ENCODE data around the gene LAMC2. TPM values are rescaled to one million over a fixed set of nuclear protein-coding genes. Genes with fewer than 3 reads are reported as not detected.

LAMC2 gene
- total RNA-seq, 4 donors from 2014 or later = 11.2 to 32.6 (median 14.9) TPM

- DNase-seq (ENCODE audit: extremely low spot score) = no peak
- H3K36me3 ChIP-seq = peaks cover 0 to 6% (median 0%) of the 10 kb centered on the region in 4 donors
- TF ChIP-seq POLR2A (IDR thresholded peaks at IDR 0.05; ENCODE audit: low read depth) (no peak), CTCF (IDR thresholded peaks at IDR 0.05) (no peak), EP300 (IDR thresholded peaks at IDR 0.05) (no peak), POLR2AphosphoS5 (IDR thresholded peaks at IDR 0.05) (no peak)
- no peaks in the 10 kb centered on the region for H3K9me3 ChIP-seq
- intact Hi-C loops (cut with DNase I) = no loop called here
- H3K27me3 ChIP-seq = no peaks in the 10 kb centered on the region
- WGBS = 89% methylated on average over 6 of the region's 6 CpGs
- H3K27ac ChIP-seq (replicated peaks in 1 of 4) = no peak overlapping the region
- H3K4me1 ChIP-seq = peaks cover 3 to 22% (median 15%) of the 10 kb centered on the region in 4 donors
- no peak overlapping the region for H3K4me3 ChIP-seq
These were observed 20.6 kb downstream of the LAMC2 start for GRCh38 chr1:183206538-183207122.

- intact Hi-C loops (cut with DNase I) = no loop called here
- no peaks in the 10 kb centered on the region for H3K9me3 ChIP-seq
- peaks cover 0 to 6% (median 0%) of the 10 kb centered on the region in 4 donors for H3K36me3 ChIP-seq
- no peak overlapping the region for H3K27ac ChIP-seq (replicated peaks in 1 of 4)
- peaks cover 3 to 21% (median 15%) of the 10 kb centered on the region in 4 donors for H3K4me1 ChIP-seq
- no peak for DNase-seq (ENCODE audit: extremely low spot score)
- TF ChIP-seq CTCF (IDR thresholded peaks at IDR 0.05) = no peak
- no peak for TF ChIP-seq EP300 (IDR thresholded peaks at IDR 0.05)
- TF ChIP-seq POLR2AphosphoS5 (IDR thresholded peaks at IDR 0.05) = no peak
- no peak for TF ChIP-seq POLR2A (IDR thresholded peaks at IDR 0.05; ENCODE audit: low read depth)
- no peaks in the 10 kb centered on the region for H3K27me3 ChIP-seq
- no peak overlapping the region for H3K4me3 ChIP-seq
These were observed 23.6 kb downstream of the LAMC2 start for GRCh38 chr1:183209533-183210158.

DNA sequence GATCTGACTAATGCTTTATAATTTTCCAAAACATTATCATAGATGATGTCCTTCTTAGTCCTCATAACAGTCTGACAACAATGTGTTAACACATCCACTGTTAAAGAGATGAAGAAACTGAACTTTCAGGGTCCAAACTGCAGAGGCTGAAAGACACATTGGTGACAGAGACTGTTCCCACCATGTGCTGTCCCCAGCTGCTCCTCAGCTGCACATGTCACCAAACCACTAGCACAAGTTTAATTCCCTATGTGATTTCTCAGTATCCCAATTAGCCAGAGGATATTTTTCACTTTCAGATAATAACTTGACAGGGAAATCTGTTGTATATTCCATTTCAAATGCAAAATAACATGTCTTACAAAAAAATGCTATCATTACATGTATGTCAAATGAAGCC lies 24.6 kb downstream of the LAMC2 start:
- Histone ChIP-seq H3K4me1 (peaks cover 0 to 11% (median 5%) of the 10 kb centered on the region in 4 donors), H3K27ac (replicated peaks in 1 of 4) (no peak overlapping the region), H3K27me3 (no peaks in the 10 kb centered on the region), H3K9me3 (no peaks in the 10 kb centered on the region), H3K36me3 (peaks cover 0 to 6% (median 1%) of the 10 kb centered on the region in 4 donors), H3K4me3 (no peak overlapping the region)
- TF ChIP-seq POLR2A (IDR thresholded peaks at IDR 0.05; ENCODE audit: low read depth) = no peak
- no peak for TF ChIP-seq CTCF (IDR thresholded peaks at IDR 0.05)
- no peak for TF ChIP-seq POLR2AphosphoS5 (IDR thresholded peaks at IDR 0.05)
- TF ChIP-seq EP300 (IDR thresholded peaks at IDR 0.05) = no peak
- DNase-seq (ENCODE audit: extremely low spot score) = no peak
- intact Hi-C loops (cut with DNase I) = no loop called here

- no peak for TF ChIP-seq EP300 (IDR thresholded peaks at IDR 0.05)
- TF ChIP-seq CTCF (IDR thresholded peaks at IDR 0.05) = no peak
- no peak for TF ChIP-seq POLR2AphosphoS5 (IDR thresholded peaks at IDR 0.05)
- no peak for TF ChIP-seq POLR2A (IDR thresholded peaks at IDR 0.05; ENCODE audit: low read depth)
- no peak for DNase-seq (ENCODE audit: extremely low spot score)
- H3K27ac ChIP-seq (replicated peaks in 1 of 4) = no peak overlapping the region
- WGBS = 100% methylated on average over 1 of the region's 1 CpG
- H3K4me1 ChIP-seq = peaks cover 0 to 21% (median 16%) of the 10 kb centered on the region in 4 donors
- no peaks in the 10 kb centered on the region for H3K9me3 ChIP-seq
- no peaks in the 10 kb centered on the region for H3K27me3 ChIP-seq
- H3K4me3 ChIP-seq = no peak overlapping the region
- H3K36me3 ChIP-seq = peaks cover 0 to 12% (median 2%) of the 10 kb centered on the region in 4 donors
- intact Hi-C loops (cut with DNase I) = no loop called here
These were observed 26.8 kb downstream of the LAMC2 start for GRCh38 chr1:183212870-183213269.

All from esophagus muscularis mucosa (tissue), 4 donors.